BLaER1 treated with 17β-estradiol and CSF1 and Interleukin-3, amounts not matched to agents 10 nM and 100 nM (cell line): ENCODE measurements around the gene HDAC9.

Experiments used
- H3K27ac ChIP-seq, 11 experiments: shearing (Covaris generic); formaldehyde crosslinking; 2 replicates each; pipeline ENCODE4 v1.8.1; 2022
- H3K27me3 ChIP-seq, 11 experiments: shearing (Covaris generic); formaldehyde crosslinking; 2 replicates each; pipeline ENCODE4 v1.8.1; 2022
- H3K36me3 ChIP-seq, 11 experiments: shearing (Covaris generic); formaldehyde crosslinking; 2 replicates each; pipeline ENCODE4 v1.8.1; 2022
- H3K4me1 ChIP-seq, 10 experiments: shearing (Covaris generic); formaldehyde crosslinking; 2 replicates each; pipeline ENCODE4 v1.8.1; 2022
- H3K4me2 ChIP-seq, 11 experiments: shearing (Covaris generic); formaldehyde crosslinking; 2 replicates each; pipeline ENCODE4 v1.8.1; 2022
- H3K4me3 ChIP-seq, 10 experiments: shearing (Covaris generic); formaldehyde crosslinking; 2 replicates each; pipeline ENCODE4 v1.8.1; 2022
- H3K9ac ChIP-seq, 11 experiments: shearing (Covaris generic); formaldehyde crosslinking; 2 replicates each; pipeline ENCODE4 v1.8.1; 2022
- H3K9me3 ChIP-seq, 11 experiments: shearing (Covaris generic); formaldehyde crosslinking; replicated peaks in 1 of 11; 2 replicates each; pipeline ENCODE4 v1.8.1; 2022
- H4K20me1 ChIP-seq, 11 experiments: shearing (Covaris generic); formaldehyde crosslinking; 2 replicates each; pipeline ENCODE4 v1.8.1; 2022
- Cebpa-rat ChIP-seq, 11 experiments: shearing (Covaris generic); IDR thresholded peaks; 2 replicates each; pipeline ENCODE4 v1.8.1; 2022

The HDAC9 gene

DNA sequence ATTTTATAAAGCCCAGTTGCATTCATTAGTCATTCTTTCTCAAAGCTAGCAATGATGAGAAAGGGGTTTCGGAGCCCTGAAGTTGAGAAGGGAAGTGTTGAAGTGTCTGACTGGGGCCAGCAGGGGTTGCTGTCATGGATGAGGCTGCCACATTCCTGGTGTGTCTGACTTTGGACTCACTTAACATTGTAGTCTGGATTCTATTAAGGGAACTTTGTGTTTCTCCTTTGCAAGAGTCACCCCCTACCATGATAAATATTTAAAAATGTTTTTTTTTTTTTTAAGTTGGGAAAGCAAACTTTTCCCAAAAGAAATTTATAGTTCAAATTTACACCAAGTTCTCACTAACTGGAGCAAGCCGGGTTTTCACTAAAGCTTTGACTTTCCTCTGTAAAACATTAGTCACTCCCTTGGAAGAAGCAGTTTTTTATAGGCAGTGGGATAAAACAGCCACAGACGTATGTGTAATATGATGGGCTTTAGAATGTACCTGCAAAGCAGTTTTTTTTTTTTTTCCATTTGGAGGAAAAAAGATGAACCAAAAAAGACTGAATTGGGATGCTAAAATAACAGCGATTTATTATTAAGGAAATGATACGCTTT, 378.3 kb downstream of the HDAC9 start:
- no peak for TF ChIP-seq Cebpa-rat (IDR thresholded peaks at IDR 0.05)
- H3K4me3 ChIP-seq = no peak overlapping the region
- H3K9ac ChIP-seq = no peak overlapping the region
- no peak overlapping the region for H3K4me2 ChIP-seq
- H3K4me1 ChIP-seq = no peaks in the 10 kb centered on the region
- H3K36me3 ChIP-seq = no peaks in the 10 kb centered on the region
- no peak overlapping the region for H3K27ac ChIP-seq
- H3K27me3 ChIP-seq = no peaks in the 10 kb centered on the region
- H4K20me1 ChIP-seq = no peaks in the 10 kb centered on the region
- peaks cover 0 to 10% (median 0%) of the 10 kb centered on the region in 11 experiments; a peak in 4 of 22 replicates for H3K9me3 ChIP-seq

DNA sequence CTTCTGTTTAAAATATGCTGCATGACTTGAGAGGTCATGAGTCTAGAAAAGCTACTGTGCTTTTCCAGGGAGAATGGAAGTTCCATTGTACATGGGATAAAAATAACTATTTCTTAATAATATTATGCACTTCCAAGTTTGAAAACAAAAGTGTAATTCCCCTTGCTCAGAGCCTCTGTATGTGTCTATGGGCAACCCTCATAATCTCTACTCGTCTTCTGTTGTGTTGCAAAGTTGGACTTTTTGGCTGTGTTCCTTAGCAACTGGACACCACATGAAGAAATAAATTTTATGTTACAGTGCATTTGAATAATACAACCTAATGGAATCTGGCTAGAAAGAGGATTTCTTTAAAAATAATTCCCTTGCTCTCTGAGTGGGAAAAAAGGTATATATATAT, 379.3 kb downstream of the HDAC9 start:
- no peaks in the 10 kb centered on the region for H3K36me3 ChIP-seq
- TF ChIP-seq Cebpa-rat (IDR thresholded peaks at IDR 0.05) = no peak

DNA sequence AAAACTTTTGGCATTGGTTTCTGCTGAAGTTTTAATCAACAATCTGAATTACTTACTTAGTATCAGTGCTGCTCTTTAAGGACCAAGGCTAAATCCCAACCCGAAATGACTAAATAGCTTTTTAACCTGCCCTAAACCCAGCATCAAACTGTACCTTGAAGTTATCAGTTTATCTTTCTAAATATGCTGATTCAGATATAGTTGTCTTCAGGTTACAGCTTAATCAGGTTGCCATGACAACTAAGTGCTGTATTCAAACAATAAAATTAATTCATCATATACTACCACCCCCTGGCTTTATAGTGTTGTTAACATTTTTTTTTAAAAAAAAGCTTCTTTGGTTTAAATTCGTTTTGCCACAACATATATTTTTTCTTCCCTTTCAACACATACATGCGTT, 382.3 kb downstream of the HDAC9 start:
- no peak for TF ChIP-seq Cebpa-rat (IDR thresholded peaks at IDR 0.05)
- Histone ChIP-seq H3K9me3 (peaks cover 0 to 10% (median 0%) of the 10 kb centered on the region in 11 experiments; a peak in 3 of 22 replicates), H4K20me1 (no peaks in the 10 kb centered on the region), H3K4me1 (no peaks in the 10 kb centered on the region), H3K9ac (no peak overlapping the region), H3K4me3 (no peak overlapping the region), H3K4me2 (no peak overlapping the region), H3K27me3 (no peaks in the 10 kb centered on the region), H3K27ac (no peak overlapping the region), H3K36me3 (no peaks in the 10 kb centered on the region)

More for the DNA sequence above, 379.3 kb downstream of the HDAC9 start:
- H3K27me3 ChIP-seq = no peaks in the 10 kb centered on the region
- peaks cover 0 to 10% (median 0%) of the 10 kb centered on the region in 11 experiments; a peak in 3 of 22 replicates for H3K9me3 ChIP-seq
- H4K20me1 ChIP-seq = no peaks in the 10 kb centered on the region
- no peak overlapping the region for H3K4me3 ChIP-seq
- no peaks in the 10 kb centered on the region for H3K4me1 ChIP-seq
- H3K27ac ChIP-seq = no peak overlapping the region
- H3K9ac ChIP-seq = no peak overlapping the region
- no peak overlapping the region for H3K4me2 ChIP-seq

DNA sequence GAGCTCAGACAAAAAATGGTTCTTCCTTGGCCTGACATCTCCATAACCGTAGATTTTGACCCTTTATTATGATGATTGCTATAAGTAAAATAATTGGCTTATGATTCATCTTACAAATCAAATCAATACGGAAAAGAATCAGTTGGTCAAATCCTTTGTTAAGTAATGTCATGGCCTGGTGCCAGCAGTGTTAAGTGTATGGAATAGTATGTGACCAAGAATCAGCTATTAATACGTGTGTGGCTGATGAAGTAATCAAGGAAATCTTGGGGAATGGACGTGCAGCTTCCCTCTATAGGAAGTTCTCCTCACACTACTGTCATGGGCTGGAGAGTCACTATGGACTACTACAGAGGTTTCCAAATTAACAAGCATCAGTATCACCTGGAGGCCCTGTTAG, 391.3 kb downstream of the HDAC9 start:
- no peak for TF ChIP-seq Cebpa-rat (IDR thresholded peaks at IDR 0.05)
- H4K20me1 ChIP-seq = no peaks in the 10 kb centered on the region
- H3K9ac ChIP-seq = no peak overlapping the region
- no peak overlapping the region for H3K4me3 ChIP-seq
- H3K27ac ChIP-seq = no peak overlapping the region
- H3K4me2 ChIP-seq = no peak overlapping the region
- H3K9me3 ChIP-seq = no peaks in the 10 kb centered on the region; a peak in 2 of 22 replicates
- H3K4me1 ChIP-seq = no peaks in the 10 kb centered on the region
- H3K27me3 ChIP-seq = no peaks in the 10 kb centered on the region
- H3K36me3 ChIP-seq = no peaks in the 10 kb centered on the region

DNA sequence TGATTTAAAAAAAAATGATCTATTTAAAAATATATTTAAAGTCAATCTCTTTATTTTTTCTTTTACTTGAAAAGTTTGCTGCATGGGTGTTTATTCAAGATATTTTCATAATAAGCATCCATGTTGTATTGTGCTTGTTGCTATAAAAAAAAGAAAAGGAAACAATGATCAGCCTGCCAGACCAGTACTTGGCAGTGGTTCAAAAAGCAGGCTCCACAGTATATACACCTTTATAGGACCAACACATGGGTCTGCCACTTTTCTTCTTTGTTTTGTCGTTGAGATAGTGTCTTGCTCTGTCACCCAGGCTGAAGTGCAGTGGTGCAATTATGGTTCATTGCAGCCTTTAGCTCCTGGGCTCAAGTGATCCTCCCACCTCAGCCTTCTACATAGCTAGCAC, 393.9 kb downstream of the HDAC9 start:
- H3K36me3 ChIP-seq = no peaks in the 10 kb centered on the region
- H3K9ac ChIP-seq = no peak overlapping the region
- H3K4me1 ChIP-seq = no peaks in the 10 kb centered on the region
- H3K27ac ChIP-seq = no peak overlapping the region
- no peak overlapping the region for H3K4me3 ChIP-seq
- no peaks in the 10 kb centered on the region; a peak in 2 of 22 replicates for H3K9me3 ChIP-seq
- H3K27me3 ChIP-seq = no peaks in the 10 kb centered on the region
- no peaks in the 10 kb centered on the region for H4K20me1 ChIP-seq
- TF ChIP-seq Cebpa-rat (IDR thresholded peaks at IDR 0.05) = no peak
- H3K4me2 ChIP-seq = no peak overlapping the region

DNA sequence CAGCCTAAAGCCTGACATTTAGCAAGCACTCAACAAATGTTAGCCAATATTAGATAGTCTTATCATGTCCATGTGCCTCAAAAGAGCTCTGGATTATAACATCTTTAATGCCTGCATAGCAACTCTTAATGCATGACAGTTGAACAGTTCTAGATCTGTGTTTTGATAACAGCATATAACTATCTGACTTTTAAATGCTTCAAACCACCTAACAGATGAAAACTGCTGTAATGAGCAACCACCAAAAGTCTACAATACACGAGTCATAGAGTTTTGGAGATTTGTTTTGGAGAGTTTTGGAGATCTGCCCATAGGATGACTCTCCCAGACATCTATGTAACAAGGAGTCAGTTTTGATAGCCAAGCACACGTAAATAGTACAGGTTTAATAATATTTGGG, 394.6 kb downstream of the HDAC9 start:
- Histone ChIP-seq H3K27me3 (no peaks in the 10 kb centered on the region), H3K9me3 (no peaks in the 10 kb centered on the region; a peak in 2 of 22 replicates), H3K9ac (no peak overlapping the region), H3K4me2 (no peak overlapping the region), H3K36me3 (no peaks in the 10 kb centered on the region), H3K27ac (no peak overlapping the region), H3K4me1 (no peaks in the 10 kb centered on the region), H4K20me1 (no peaks in the 10 kb centered on the region), H3K4me3 (no peak overlapping the region)
- TF ChIP-seq Cebpa-rat (IDR thresholded peaks at IDR 0.05) = no peak

DNA sequence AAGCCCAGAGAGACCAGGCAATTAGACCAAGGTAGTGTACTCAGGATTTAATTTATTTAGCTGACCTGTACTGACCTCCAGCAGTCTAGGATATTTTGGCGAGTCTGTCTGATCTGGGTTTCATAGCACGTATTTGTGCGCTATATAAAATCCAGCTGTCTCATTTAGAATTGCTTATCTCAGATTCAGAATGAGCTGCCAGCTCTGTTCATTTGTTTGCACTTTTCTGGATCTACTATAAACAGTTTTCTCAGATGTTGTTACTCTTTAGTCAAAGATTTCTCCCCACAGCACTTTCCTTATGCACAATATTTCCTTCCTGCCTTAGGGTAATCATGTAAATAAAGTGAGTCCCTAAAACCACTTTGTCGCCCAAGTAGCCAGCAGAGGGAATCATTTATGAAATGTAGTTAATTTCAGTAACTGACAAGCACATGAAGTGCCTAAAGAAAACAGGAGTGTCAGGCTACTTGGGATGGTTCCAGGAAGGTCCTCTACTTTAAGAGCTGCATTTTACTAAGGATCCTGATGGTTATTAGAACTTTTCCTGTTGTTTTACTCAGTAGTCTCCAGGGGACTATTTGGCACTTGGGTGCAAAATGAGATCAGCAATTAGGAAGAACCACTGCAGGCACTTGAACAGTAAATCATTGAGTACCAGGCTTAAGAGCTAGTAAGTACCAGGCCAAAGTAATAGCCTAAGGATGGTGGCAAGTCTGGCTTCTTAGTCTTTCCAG, 395.5 kb downstream of the HDAC9 start:
- H4K20me1 ChIP-seq = no peaks in the 10 kb centered on the region
- H3K27ac ChIP-seq = no peak overlapping the region
- H3K9ac ChIP-seq = no peak overlapping the region
- H3K4me3 ChIP-seq = no peak overlapping the region
- H3K4me2 ChIP-seq = no peak overlapping the region; a peak in 1 of 22 replicates
- no peaks in the 10 kb centered on the region for H3K36me3 ChIP-seq
- no peak for TF ChIP-seq Cebpa-rat (IDR thresholded peaks at IDR 0.05)
- H3K4me1 ChIP-seq = no peaks in the 10 kb centered on the region
- no peaks in the 10 kb centered on the region; a peak in 2 of 22 replicates for H3K9me3 ChIP-seq
- no peaks in the 10 kb centered on the region for H3K27me3 ChIP-seq

DNA sequence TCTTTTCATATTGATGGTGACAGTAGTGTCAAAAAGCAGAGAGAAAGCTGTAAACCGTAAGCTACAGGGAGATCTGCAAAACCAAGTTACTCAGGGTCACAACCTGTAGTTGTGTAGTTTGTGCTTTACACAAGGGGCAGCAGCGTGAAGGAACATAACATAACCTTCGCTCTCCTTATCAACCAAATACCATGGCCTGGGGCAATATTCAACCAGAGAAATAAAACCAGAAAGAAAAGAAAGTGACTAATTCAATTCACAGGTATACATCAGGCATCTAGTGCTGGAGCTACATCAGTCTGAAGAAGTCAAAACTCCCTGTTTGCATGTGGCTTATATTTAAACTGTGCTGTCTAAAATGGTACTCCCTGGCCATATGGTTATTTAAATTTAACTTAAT, 397.6 kb downstream of the HDAC9 start:
- no peak for TF ChIP-seq Cebpa-rat (IDR thresholded peaks at IDR 0.05)
- H4K20me1 ChIP-seq = no peaks in the 10 kb centered on the region
- no peak overlapping the region for H3K4me2 ChIP-seq
- H3K27me3 ChIP-seq = no peaks in the 10 kb centered on the region
- H3K4me3 ChIP-seq = no peak overlapping the region
- no peaks in the 10 kb centered on the region; a peak in 2 of 22 replicates for H3K9me3 ChIP-seq
- no peak overlapping the region for H3K9ac ChIP-seq
- no peak overlapping the region for H3K27ac ChIP-seq
- no peaks in the 10 kb centered on the region for H3K4me1 ChIP-seq
- H3K36me3 ChIP-seq = no peaks in the 10 kb centered on the region

DNA sequence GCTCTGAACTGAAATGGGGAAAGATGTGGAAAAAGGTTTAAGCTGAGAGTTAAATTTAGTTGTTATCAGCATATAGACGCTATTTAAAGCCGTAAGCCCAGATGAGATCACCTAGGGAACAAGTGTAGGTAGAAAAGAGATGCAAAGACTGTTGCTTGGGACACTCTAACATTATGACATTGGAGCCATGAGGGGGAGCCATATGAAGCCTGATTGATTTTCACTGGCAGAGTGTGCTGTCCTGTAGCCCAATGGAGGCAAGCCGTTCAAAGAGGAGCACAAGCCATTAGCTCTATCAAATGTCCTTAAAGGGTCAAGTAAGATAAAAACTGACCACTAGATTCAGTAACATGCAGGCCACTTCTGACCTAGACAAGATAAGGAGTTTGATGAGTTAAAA, 398.6 kb downstream of the HDAC9 start:
- Histone ChIP-seq H3K9ac (no peak overlapping the region), H3K4me2 (no peak overlapping the region), H3K4me3 (no peak overlapping the region), H3K27ac (no peak overlapping the region), H4K20me1 (no peaks in the 10 kb centered on the region), H3K27me3 (no peaks in the 10 kb centered on the region), H3K9me3 (no peaks in the 10 kb centered on the region), H3K4me1 (no peaks in the 10 kb centered on the region), H3K36me3 (no peaks in the 10 kb centered on the region)
- no peak for TF ChIP-seq Cebpa-rat (IDR thresholded peaks at IDR 0.05)

DNA sequence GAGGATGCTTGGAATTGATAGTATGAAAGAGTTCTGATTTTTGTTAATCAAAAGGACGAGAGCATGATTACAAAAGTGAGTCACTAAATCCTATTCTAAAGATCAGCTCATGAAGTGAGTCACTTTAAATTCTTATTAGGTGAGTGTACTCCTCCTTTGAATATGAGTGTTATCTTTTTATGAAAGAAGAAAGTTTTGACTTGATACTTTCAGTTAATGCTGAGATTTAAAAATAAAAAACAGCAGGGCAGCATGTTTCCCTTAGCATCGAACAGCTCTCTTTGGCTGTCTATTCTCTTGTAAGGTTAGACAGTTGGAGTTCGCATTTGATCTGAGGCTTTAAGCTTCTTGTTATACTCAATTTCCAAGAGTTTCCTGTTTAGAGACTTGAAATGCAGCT, 399.9 kb downstream of the HDAC9 start:
- Histone ChIP-seq H3K36me3 (no peaks in the 10 kb centered on the region), H3K27me3 (no peaks in the 10 kb centered on the region), H4K20me1 (no peaks in the 10 kb centered on the region), H3K27ac (no peak overlapping the region), H3K4me2 (no peak overlapping the region), H3K4me3 (no peak overlapping the region), H3K4me1 (no peaks in the 10 kb centered on the region), H3K9me3 (no peaks in the 10 kb centered on the region), H3K9ac (no peak overlapping the region)
- TF ChIP-seq Cebpa-rat (IDR thresholded peaks at IDR 0.05) = no peak
